Astrocyte (in vitro differentiated cells and primary cell): ENCODE data around the gene ART5.

Experiments used
- CTCF ChIP-seq: IDR thresholded peaks from 2 replicates; pipeline ENCODE4 v1.5.1; 2011; ENCODE audit warnings: low read depth, mild to moderate bottlenecking, inconsistent platforms, low read length, moderate library complexity; ENCODE audit not compliant: insufficient read depth
- EZH2 ChIP-seq: IDR thresholded peaks from 2 replicates; pipeline ENCODE4 v1.6.1; 2012; ENCODE audit warnings: mild to moderate bottlenecking, low read length, inconsistent platforms; ENCODE audit not compliant: insufficient read depth

- TF ChIP-seq CTCF (no peak), EZH2 (no peak)
Measured at GRCh38 chr11:3644817-3645235, 3.0 kb upstream of the ART5 start, which contains the start of gene ART1.
